K562 (cell line): ENCODE data around the gene LILRA5. TPM values are rescaled to one million over a fixed set of nuclear protein-coding genes. Genes with fewer than 3 reads are reported as not detected.

ENCODE experiments used
- ATAC-seq: fragments of 200-7000 bp; cut with Tn5 transposase; 3 replicates; pipeline ENCODE4 v1.9.1; 2020; ENCODE audit warnings: moderate library complexity
- BruUV-seq: library from RNA; stranded (reverse); fragments of 400-500 nt; replicated peaks from 2 replicates; lab custom pipeline; 2021; lab: Mats Ljungman, UMichigan
- CTCF ChIA-PET: fragments of 300-600 bp; formaldehyde crosslinking; extraction: SDS; loops from one replicate; lab custom pipeline; 2021; ENCODE audit warnings: low intra/inter-chr PET ratio; lab: Yijun Ruan, JAX
- POLR2A ChIA-PET: fragments of 300-600, 350-650 bp; sonication (Branson Sonifier 250); formaldehyde crosslinking; extraction: SDS; loops from one replicate; lab custom pipeline; 2021; ENCODE audit warnings: antibody characterized with exemption, inconsistent platforms; lab: Yijun Ruan, JAX
- DNase-seq, 4 experiments: peaks; one replicate each; pipeline versions ENCODE4 v3.0.0 to v3.0.0-alpha.2; 2011 to 2018; ENCODE audit warnings: low spot score in 3 of 4, mixed read lengths in 3 of 4; ENCODE audit errors: extremely low read depth in 1 of 4
- FAIRE-seq: peaks from 2 replicates; lab custom pipeline; 2011; peaks lifted over from hg19 to GRCh38; lab: Jason Lieb, UNC
- H2AFZ ChIP-seq: 2 replicates; pipeline ENCODE4 v1.6.0; 2011; ENCODE audit warnings: low read depth, low read length, control low read depth, inconsistent platforms
- H3K27ac ChIP-seq: fragments of 200-600 bp; 3 replicates; pipeline ENCODE4 v1.8.0; 2011; ENCODE audit warnings: low read depth, mild to moderate bottlenecking, control low read depth, inconsistent platforms, low read length, moderate library complexity, mixed read lengths; ENCODE audit errors: extremely low read depth
- H3K27me3 ChIP-seq, 2 experiments: fragments of 300-600 bp in 1 of 2; 2 replicates in 1 of 2; 3 replicates in 1 of 2; pipeline versions ENCODE4 v1.6.0 to v1.8.0; 2011; ENCODE audit warnings: inconsistent platforms in 2 of 2, low read length in 2 of 2, mild to moderate bottlenecking in 1 of 2, mixed read lengths in 1 of 2, moderate library complexity in 1 of 2; ENCODE audit not compliant: control insufficient read depth in 2 of 2, insufficient read depth in 2 of 2
- H3K36me3 ChIP-seq: fragments of 300-600 bp; 3 replicates; pipeline ENCODE4 v1.8.0; 2011; ENCODE audit warnings: mild to moderate bottlenecking, low read length, inconsistent platforms; ENCODE audit not compliant: control insufficient read depth, insufficient read depth
- H3K4me1 ChIP-seq, 2 experiments: fragments of 200-600 bp in 1 of 2; replicated peaks in 1 of 2; 2 replicates in 1 of 2; 3 replicates in 1 of 2; pipeline versions ENCODE4 v1.5.1 to v1.8.0; 2011; ENCODE audit warnings: inconsistent platforms in 2 of 2, low read length in 2 of 2, mild to moderate bottlenecking in 1 of 2, mixed read lengths in 1 of 2, moderate library complexity in 1 of 2; ENCODE audit not compliant: control insufficient read depth in 2 of 2, insufficient read depth in 2 of 2
- H3K4me2 ChIP-seq: 2 replicates; pipeline ENCODE4 v1.6.1; 2011; ENCODE audit warnings: low read length, control low read depth, inconsistent platforms, mixed read lengths; ENCODE audit not compliant: insufficient read depth
- H3K4me3 ChIP-seq: fragments of 200-600 bp; sonication (generic), shearing (Covaris generic); 2 replicates; pipeline ENCODE4 v1.5.1; 2016; ENCODE audit warnings: control low read depth, inconsistent platforms
- H3K79me2 ChIP-seq: fragments of 200-600 bp; 3 replicates; pipeline ENCODE4 v1.8.0; 2011; ENCODE audit warnings: low read length, inconsistent platforms; ENCODE audit not compliant: control insufficient read depth, insufficient read depth
- H3K9ac ChIP-seq, 2 experiments: 2 replicates each; pipeline versions ENCODE4 v1.6.0 to v1.6.1; 2011; ENCODE audit warnings: low read depth in 2 of 2, low read length in 2 of 2, control low read depth in 1 of 2, inconsistent platforms in 1 of 2, mild to moderate bottlenecking in 1 of 2, mixed read lengths in 1 of 2; ENCODE audit not compliant: insufficient read depth in 1 of 2
- H3K9me1 ChIP-seq: one replicate; pipeline ENCODE4 v1.6.0; 2011; ENCODE audit warnings: inconsistent platforms, mild to moderate bottlenecking, low read length, moderate library complexity; ENCODE audit not compliant: control insufficient read depth, insufficient read depth
- H3K9me3 ChIP-seq: replicated peaks from 2 replicates; pipeline ENCODE4 v1.5.1; 2011; ENCODE audit warnings: low read depth, low read length, inconsistent platforms; ENCODE audit not compliant: control insufficient read depth, insufficient read depth
- H4K20me1 ChIP-seq: replicated peaks from 2 replicates; pipeline ENCODE4 v1.6.1; 2011; ENCODE audit warnings: low read length, inconsistent platforms, mixed read lengths; ENCODE audit not compliant: control insufficient read depth, insufficient read depth
- DIDO1 ChIP-seq: fragments of 450-650 bp; IDR thresholded peaks from 2 replicates; pipeline ENCODE4 v1.6.1; 2016; ENCODE audit warnings: low read depth, missing biosample characterization, missing genetic modification characterization
- ESRRA ChIP-seq: fragments of 450-650 bp; IDR thresholded peaks from 2 replicates; pipeline ENCODE4 v1.6.1; 2014; ENCODE audit warnings: low read depth, mild to moderate bottlenecking, moderate library complexity, borderline replicate concordance
- HOMEZ ChIP-seq: fragments of 250-450 bp; sonication (Bioruptor Pico); IDR thresholded peaks from 2 replicates; pipeline ENCODE4 v1.4.0; 2020; ENCODE audit warnings: mild to moderate bottlenecking, moderate library complexity
- PHB ChIP-seq: fragments of 250-450 bp; sonication (Bioruptor Pico); IDR thresholded peaks from 2 replicates; pipeline ENCODE4 v1.5.0; 2021
- TAF15 ChIP-seq: fragments of 200-400 bp; formaldehyde crosslinking; IDR thresholded peaks from 2 replicates; pipeline ENCODE4 v1.6.1; 2017; ENCODE audit warnings: mild to moderate bottlenecking, low read depth, low read length, moderate library complexity
- TRIM28 ChIP-seq: fragments of 450-650 bp; IDR thresholded peaks from 2 replicates; pipeline ENCODE4 v1.6.1; 2017
- WGBS: fragments of 100-300 bp; shearing (Covaris generic); methylation state at CpG from one replicate; pipeline ENCODE4 v1.1.6; 2016; ENCODE audit warnings: low coverage, mixed read lengths; ENCODE audit not compliant: insufficient coverage; ENCODE audit errors: missing lambda C conversion rate; 5-methylcytosine and 5-hydroxymethylcytosine counted together
- in situ Hi-C: fragments of 300-500 bp; cut with MboI; formaldehyde crosslinking; loops from 4 replicates; pipeline ENCODE4 v1.15.0; 2018; ENCODE audit warnings: inconsistent platforms, mixed read lengths
- intact Hi-C: fragments of 100-400 bp; cut with micrococcal nuclease; formaldehyde crosslinking; loops from 2 replicates; pipeline ENCODE4 v1.14.2; 2022
- polyA plus RNA-seq, 8 experiments: library from polyadenylated mRNA; depleted of rRNA in 4 of 8; stranded (reverse) in 5 of 8; unstranded in 3 of 8; fragments of >200 nt; fragmentation: Nextera tagmentation in 2 of 8; fragmentation: Illumina TruSeq in 1 of 8; extraction: Ambion mirVana in 2 of 8; extraction: Trizol in 1 of 8; gene quantifications; 2 replicates each; pipeline versions ENCODE4 v1.2.1 to v1.2.3, GENCODE V29; 2011 to 2014; ENCODE audit warnings: inconsistent platforms in 1 of 8, missing spikeins in 1 of 8
- total RNA-seq, 7 experiments: library from RNA; depleted of rRNA in 6 of 7; stranded (reverse); fragments of >200 nt in 6 of 7; fragmentation: Illumina TruSeq in 2 of 7; extraction: Trizol in 2 of 7; gene quantifications; 2 replicates each; pipeline versions ENCODE4 v1.2.1 to v1.2.3, GENCODE V29; 2011 to 2021; ENCODE audit warnings: low replicate concordance in 1 of 7
- TF ChIP-seq, protein P1 (sequence below): fragments of 250-450 bp; sonication (Bioruptor Pico); IDR thresholded peaks from 2 replicates; pipeline ENCODE4 v1.8.0; 2022; ENCODE audit warnings: moderate library complexity, mild to moderate bottlenecking, inconsistent platforms
- TF ChIP-seq, protein P2 (sequence below): fragments of 250-450 bp; sonication (Bioruptor Pico); IDR thresholded peaks from 2 replicates; pipeline ENCODE4 v1.8.0; 2021; ENCODE audit warnings: mild to moderate bottlenecking, moderate library complexity

LILRA5 gene
- total and polyA plus RNA-seq, 9 of the 15 experiments (the other 6 are each of a cell fraction or from before 2014, with no cell fraction given) = not detected

- H3K27me3 ChIP-seq = peaks cover 4 to 23% of the 10 kb centered on the region in 2 experiments; a peak in 2 of 5 replicates
- no peak overlapping the region for H3K9ac ChIP-seq
- H3K4me1 ChIP-seq = no peaks in the 10 kb centered on the region
- FAIRE-seq (no peak), DNase-seq (no peak), ATAC-seq (no peak)
- H3K79me2 ChIP-seq = no peaks in the 10 kb centered on the region
- H3K27ac ChIP-seq = no peak overlapping the region
- 0 out of 2 replicates have a peak, but pooled peaks cover 4% of the 10 kb centered on the region for H4K20me1 ChIP-seq
- H3K9me1 ChIP-seq = no peaks in the 10 kb centered on the region
- ChIA-PET CTCF (no interaction called here), POLR2A (interaction anchor here (0.7 kb wide), 1 partner anchor 12 kb away, joined by 3 read pairs; no protein-coding TSS in a partner anchor)
- no peak overlapping the region for H2AFZ ChIP-seq
- no peaks in the 10 kb centered on the region for H3K9me3 ChIP-seq
- in situ Hi-C loops (loop anchor here (5.0 kb wide), 1 partner anchor 278 kb away; no protein-coding TSS in a partner anchor), intact Hi-C loops (no loop called here)
- TF ChIP-seq TRIM28 = no peak
- no peak for TF ChIP-seq TAF15
- no peak for TF ChIP-seq DIDO1 (tag)
- TF ChIP-seq, protein P1, sequence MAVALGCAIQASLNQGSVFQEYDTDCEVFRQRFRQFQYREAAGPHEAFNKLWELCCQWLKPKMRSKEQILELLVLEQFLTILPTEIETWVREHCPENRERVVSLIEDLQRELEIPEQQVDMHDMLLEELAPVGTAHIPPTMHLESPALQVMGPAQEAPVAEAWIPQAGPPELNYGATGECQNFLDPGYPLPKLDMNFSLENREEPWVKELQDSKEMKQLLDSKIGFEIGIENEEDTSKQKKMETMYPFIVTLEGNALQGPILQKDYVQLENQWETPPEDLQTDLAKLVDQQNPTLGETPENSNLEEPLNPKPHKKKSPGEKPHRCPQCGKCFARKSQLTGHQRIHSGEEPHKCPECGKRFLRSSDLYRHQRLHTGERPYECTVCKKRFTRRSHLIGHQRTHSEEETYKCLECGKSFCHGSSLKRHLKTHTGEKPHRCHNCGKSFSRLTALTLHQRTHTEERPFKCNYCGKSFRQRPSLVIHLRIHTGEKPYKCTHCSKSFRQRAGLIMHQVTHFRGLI = no peak
- TF ChIP-seq HOMEZ (CRISPR knock-in tag) = no peak
- TF ChIP-seq, protein P2, sequence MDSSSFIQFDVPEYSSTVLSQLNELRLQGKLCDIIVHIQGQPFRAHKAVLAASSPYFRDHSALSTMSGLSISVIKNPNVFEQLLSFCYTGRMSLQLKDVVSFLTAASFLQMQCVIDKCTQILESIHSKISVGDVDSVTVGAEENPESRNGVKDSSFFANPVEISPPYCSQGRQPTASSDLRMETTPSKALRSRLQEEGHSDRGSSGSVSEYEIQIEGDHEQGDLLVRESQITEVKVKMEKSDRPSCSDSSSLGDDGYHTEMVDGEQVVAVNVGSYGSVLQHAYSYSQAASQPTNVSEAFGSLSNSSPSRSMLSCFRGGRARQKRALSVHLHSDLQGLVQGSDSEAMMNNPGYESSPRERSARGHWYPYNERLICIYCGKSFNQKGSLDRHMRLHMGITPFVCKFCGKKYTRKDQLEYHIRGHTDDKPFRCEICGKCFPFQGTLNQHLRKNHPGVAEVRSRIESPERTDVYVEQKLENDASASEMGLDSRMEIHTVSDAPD (CRISPR knock-in tag) = no peak
- no peak for TF ChIP-seq ESRRA
- no peak for TF ChIP-seq PHB
- H3K4me2 ChIP-seq = no peak overlapping the region
- no peaks in the 10 kb centered on the region for H3K36me3 ChIP-seq
- BruUV-seq = no TSS peak
- WGBS = 5% methylated on average over 5 of the region's 5 CpGs
- H3K4me3 ChIP-seq = no peak overlapping the region
Measured at GRCh38 chr19:54299515-54299914, 13.5 kb downstream of the LILRA5 start.
